Caco-2 (cell line): ENCODE data around the gene OR52N1. TPM values are rescaled to one million over a fixed set of nuclear protein-coding genes. Genes with fewer than 3 reads are reported as not detected.

Experiments used
- BruUV-seq: library from RNA; stranded (reverse); fragments of 400-500 nt; replicated peaks from 2 replicates; lab custom pipeline; 2021; lab: Mats Ljungman, UMichigan
- CTCF ChIA-PET: fragments of 300-600 bp; sonication (Branson Sonifier 250); formaldehyde crosslinking; loops from one replicate; lab custom pipeline; 2022; ENCODE audit warnings: antibody characterized with exemption; lab: Charles Lee
- POLR2A ChIA-PET: fragments of 300-600 bp; sonication (Branson Sonifier 250); formaldehyde crosslinking; loops from one replicate; lab custom pipeline; 2022; ENCODE audit warnings: antibody characterized with exemption; lab: Charles Lee
- DNase-seq, 2 experiments: peaks; one replicate each; pipeline versions ENCODE4 v3.0.0 to v3.0.0-alpha.2; 2020 to 2022
- H3K27me3 ChIP-seq: replicated peaks from 2 replicates; pipeline ENCODE4 v1.6.0; 2011; ENCODE audit warnings: low read length; ENCODE audit not compliant: control insufficient read depth, insufficient read depth
- H3K36me3 ChIP-seq: 2 replicates; pipeline ENCODE4 v1.5.1; 2011; ENCODE audit warnings: low read length; ENCODE audit not compliant: control insufficient read depth, insufficient read depth
- H3K4me1 ChIP-seq: fragments of 250-450 bp; sonication (Bioruptor Pico); 2 replicates; pipeline ENCODE4 v1.5.1; 2020; ENCODE audit warnings: mild to moderate bottlenecking
- H3K4me3 ChIP-seq: 2 replicates; pipeline ENCODE4 v1.5.1; 2011; ENCODE audit warnings: low read depth, mild to moderate bottlenecking, control low read depth, low read length
- H3K9me3 ChIP-seq: fragments of 250-450 bp; sonication (Bioruptor Pico); 2 replicates; pipeline ENCODE4 v1.5.1; 2020; ENCODE audit warnings: mild to moderate bottlenecking, moderate library complexity
- H3K27ac Mint-ChIP-seq: one replicate; pipeline ENCODE4 v1.8.0; 2022; ENCODE audit warnings: mixed read lengths; ENCODE audit not compliant: unreplicated experiment
- H3K27me3 Mint-ChIP-seq: one replicate; pipeline ENCODE4 v1.8.0; 2022; ENCODE audit warnings: mixed read lengths; ENCODE audit not compliant: insufficient read depth, unreplicated experiment
- H3K36me3 Mint-ChIP-seq: one replicate; pipeline ENCODE4 v1.8.0; 2022; ENCODE audit warnings: mild to moderate bottlenecking, mixed read lengths; ENCODE audit not compliant: insufficient read depth, unreplicated experiment
- H3K4me1 Mint-ChIP-seq: one replicate; pipeline ENCODE4 v1.8.0; 2022; ENCODE audit warnings: low read depth, mixed read lengths; ENCODE audit not compliant: unreplicated experiment
- H3K4me3 Mint-ChIP-seq: one replicate; pipeline ENCODE4 v1.8.0; 2022; ENCODE audit warnings: mild to moderate bottlenecking, moderate library complexity, mixed read lengths; ENCODE audit not compliant: unreplicated experiment
- H3K9me3 Mint-ChIP-seq: one replicate; pipeline ENCODE4 v1.8.0; 2022; ENCODE audit warnings: mixed read lengths; ENCODE audit not compliant: unreplicated experiment
- CTCF ChIP-seq, 2 experiments: fragments of 200-600 bp in 1 of 2; IDR thresholded peaks; 1 replicate in 1 of 2; 2 replicates in 1 of 2; pipeline versions ENCODE4 v1.5.1 to v1.8.0; 2011 to 2022; ENCODE audit warnings: antibody characterized with exemption in 1 of 2, control low read depth in 1 of 2, inconsistent platforms in 1 of 2, low read depth in 1 of 2, low read length in 1 of 2, mild to moderate bottlenecking in 1 of 2, moderate library complexity in 1 of 2; ENCODE audit not compliant: insufficient read depth in 1 of 2, severe bottlenecking in 1 of 2, unreplicated experiment in 1 of 2
- intact Hi-C: fragments of 100-400 bp; cut with micrococcal nuclease; formaldehyde crosslinking; loops from one replicate; pipeline ENCODE4 v1.10.0; 2022; ENCODE audit not compliant: unreplicated experiment
- total RNA-seq: library from RNA; stranded (reverse); gene quantifications from 2 replicates; pipeline ENCODE4 v1.2.3, GENCODE V29; 2022

Gene OR52N1
- total RNA-seq, 1 experiment from 2014 or later: not detected

DNA sequence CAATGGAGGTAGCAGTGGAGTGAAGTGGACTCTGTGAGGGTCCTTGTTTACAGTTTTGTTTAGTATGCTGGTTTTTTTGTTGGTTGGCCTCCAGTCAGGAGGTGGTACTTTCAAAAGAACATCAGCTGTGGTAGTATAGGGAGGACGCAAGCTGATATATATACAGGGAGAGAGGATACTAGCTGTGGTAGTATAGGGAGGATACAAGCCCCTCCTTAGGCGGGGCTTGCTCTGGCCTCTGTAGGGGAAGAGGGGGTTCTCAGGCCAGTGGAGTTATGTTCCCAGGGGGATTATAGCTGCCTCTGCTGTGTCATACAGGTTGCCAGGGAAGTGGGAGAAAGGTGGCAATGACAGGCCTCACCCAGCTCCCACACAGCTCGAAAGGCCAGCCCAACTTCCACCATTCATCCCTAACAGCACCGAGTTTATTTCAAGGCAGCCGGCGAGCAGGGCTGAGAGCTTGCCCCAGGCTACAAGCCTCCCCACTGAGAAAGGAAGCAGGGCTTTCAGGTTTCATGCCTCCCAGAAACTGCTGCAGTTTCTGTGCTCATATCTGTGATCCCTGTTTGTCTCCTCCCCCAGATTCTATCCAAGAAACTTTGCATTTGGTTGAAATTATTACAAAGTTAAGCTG is 40.2 kb upstream of the OR52N1 start:
- BruUV-seq: no TSS peak
- Histone ChIP-seq H3K27me3 (no peaks in the 10 kb centered on the region), H3K4me3 (no peak overlapping the region), H3K9me3 (no peaks in the 10 kb centered on the region), H3K36me3 (no peaks in the 10 kb centered on the region), H3K4me1 (no peaks in the 10 kb centered on the region)
- H3K27me3 Mint-ChIP-seq: no peaks in the 10 kb centered on the region
- H3K36me3 Mint-ChIP-seq: no peaks in the 10 kb centered on the region
- ChIA-PET POLR2A (no interaction called here), CTCF (no interaction called here)
- H3K27ac Mint-ChIP-seq: no peak overlapping the region
- DNase-seq: no peak
- H3K4me3 Mint-ChIP-seq: no peak overlapping the region
- intact Hi-C loops: no loop called here
- no peaks in the 10 kb centered on the region for H3K4me1 Mint-ChIP-seq
- H3K9me3 Mint-ChIP-seq: no peaks in the 10 kb centered on the region
- TF ChIP-seq CTCF (IDR thresholded peaks at IDR 0.05; ENCODE audit: insufficient read depth in 1 of 2, low read depth in 1 of 2, low read length in 1 of 2, severe bottlenecking in 1 of 2, unreplicated experiment in 1 of 2): no peak

DNA sequence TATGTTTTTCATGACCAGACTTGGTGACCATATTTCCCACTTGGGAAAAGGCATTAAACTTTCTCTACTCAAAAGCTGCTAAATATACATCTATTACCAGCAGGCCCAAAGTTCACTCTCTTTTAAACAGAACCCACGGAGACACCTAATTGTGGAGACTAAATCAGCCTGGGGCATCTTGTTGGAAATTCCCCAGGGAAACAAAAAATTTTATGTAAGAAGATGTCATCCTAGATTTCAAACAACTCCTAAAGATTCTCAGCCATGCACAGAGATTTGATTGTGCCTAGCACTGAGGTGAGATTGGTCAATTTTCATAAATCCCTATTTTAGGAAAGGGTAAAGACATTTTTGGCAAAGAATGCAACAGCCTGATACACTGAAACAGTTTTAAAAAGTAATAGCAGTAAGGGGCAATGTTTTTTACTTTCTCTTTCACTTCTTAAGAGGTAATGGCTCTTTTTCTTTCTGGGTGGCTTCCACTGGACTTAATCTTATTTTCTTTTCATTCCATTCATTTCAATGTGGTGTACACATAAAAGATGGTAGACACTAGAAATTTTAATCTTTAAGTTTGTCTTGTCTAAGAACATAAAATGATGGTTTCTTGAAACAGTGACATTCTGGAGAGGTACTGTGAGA is 27.3 kb upstream of the OR52N1 start:
- no peak overlapping the region for H3K4me3 ChIP-seq
- TF ChIP-seq CTCF (IDR thresholded peaks at IDR 0.05; ENCODE audit: insufficient read depth in 1 of 2, low read depth in 1 of 2, low read length in 1 of 2, severe bottlenecking in 1 of 2, unreplicated experiment in 1 of 2): no peak
- H3K9me3 ChIP-seq: 0 out of 2 replicates have a peak, but pooled peaks cover 3% of the 10 kb centered on the region
- Mint-ChIP-seq H3K9me3 (no peaks in the 10 kb centered on the region), H3K36me3 (no peaks in the 10 kb centered on the region), H3K27me3 (no peaks in the 10 kb centered on the region), H3K4me1 (peaks cover under 1% of the 10 kb centered on the region), H3K27ac (no peak overlapping the region), H3K4me3 (no peak overlapping the region)
- H3K27me3 ChIP-seq: no peaks in the 10 kb centered on the region; the same call in 1 of the 2 replicates
- ChIA-PET CTCF (no interaction called here), POLR2A (no interaction called here)
- no peaks in the 10 kb centered on the region for H3K36me3 ChIP-seq
- intact Hi-C loops: no loop called here
- H3K4me1 ChIP-seq: peaks cover 9% of the 10 kb centered on the region
- DNase-seq: no peak
- BruUV-seq: no TSS peak

- TF ChIP-seq CTCF (IDR thresholded peaks at IDR 0.05; ENCODE audit: insufficient read depth in 1 of 2, low read depth in 1 of 2, low read length in 1 of 2, severe bottlenecking in 1 of 2, unreplicated experiment in 1 of 2): no peak
- ChIA-PET CTCF (no interaction called here), POLR2A (no interaction called here)
- peaks cover 4% of the 10 kb centered on the region; the same call in 1 of the 2 replicates for H3K4me1 ChIP-seq
- no TSS peak for BruUV-seq
- no peaks in the 10 kb centered on the region; the same call in 1 of the 2 replicates for H3K27me3 ChIP-seq
- Mint-ChIP-seq H3K27ac (no peak overlapping the region), H3K4me1 (no peaks in the 10 kb centered on the region), H3K27me3 (peaks cover 3% of the 10 kb centered on the region), H3K9me3 (no peaks in the 10 kb centered on the region), H3K4me3 (no peak overlapping the region), H3K36me3 (no peaks in the 10 kb centered on the region)
- no peaks in the 10 kb centered on the region for H3K36me3 ChIP-seq
- no peak overlapping the region for H3K4me3 ChIP-seq
- intact Hi-C loops: no loop called here
- H3K9me3 ChIP-seq: no peaks in the 10 kb centered on the region
- DNase-seq: no peak
Observed at GRCh38 chr11:5815534-5815933, 24.5 kb upstream of the OR52N1 start.
